GM21825 (cell line): ENCODE measurements around the gene GATA1.

Experiments used
- ATAC-seq: cut with Tn5 transposase; IDR thresholded peaks from one replicate; pipeline ENCODE4 v1.9.1; 2021; ENCODE audit warnings: mild to moderate bottlenecking, moderate library complexity; ENCODE audit not compliant: unreplicated experiment

GATA1 gene

DNA sequence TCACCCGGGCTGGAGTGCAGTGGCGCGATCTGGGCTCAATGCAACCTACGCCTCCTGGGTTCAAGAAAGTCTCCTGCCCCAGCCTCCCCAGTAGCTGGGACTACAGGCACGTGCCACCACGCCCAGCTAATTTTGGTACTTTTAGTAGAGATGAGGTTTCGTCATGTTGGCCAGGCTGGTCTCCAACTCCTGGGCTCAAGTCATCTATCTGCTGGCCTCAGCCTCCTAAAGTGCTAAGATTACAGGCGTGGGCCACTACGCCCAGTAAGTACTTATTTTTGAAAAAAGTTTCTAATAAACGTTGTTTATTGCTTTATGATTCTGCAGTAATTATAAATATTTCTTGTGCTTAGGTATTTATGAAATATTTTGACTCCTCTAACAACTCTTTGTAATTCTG lies 53.3 kb downstream of the GATA1 start:
- no peak for ATAC-seq
